ENCODE results near the gene CCNI2. TPM values are rescaled to one million over a fixed set of nuclear protein-coding genes. Genes with fewer than 3 reads are reported as not detected.

CCNI2 gene
- total RNA-seq, 3 donors from 2014 or later: 7.1 to 12.3 (median 12.0) TPM

GRCh38 chr5:132754111-132754510 lies 6.9 kb downstream of the CCNI2 start:
- TF ChIP-seq, protein P1, sequence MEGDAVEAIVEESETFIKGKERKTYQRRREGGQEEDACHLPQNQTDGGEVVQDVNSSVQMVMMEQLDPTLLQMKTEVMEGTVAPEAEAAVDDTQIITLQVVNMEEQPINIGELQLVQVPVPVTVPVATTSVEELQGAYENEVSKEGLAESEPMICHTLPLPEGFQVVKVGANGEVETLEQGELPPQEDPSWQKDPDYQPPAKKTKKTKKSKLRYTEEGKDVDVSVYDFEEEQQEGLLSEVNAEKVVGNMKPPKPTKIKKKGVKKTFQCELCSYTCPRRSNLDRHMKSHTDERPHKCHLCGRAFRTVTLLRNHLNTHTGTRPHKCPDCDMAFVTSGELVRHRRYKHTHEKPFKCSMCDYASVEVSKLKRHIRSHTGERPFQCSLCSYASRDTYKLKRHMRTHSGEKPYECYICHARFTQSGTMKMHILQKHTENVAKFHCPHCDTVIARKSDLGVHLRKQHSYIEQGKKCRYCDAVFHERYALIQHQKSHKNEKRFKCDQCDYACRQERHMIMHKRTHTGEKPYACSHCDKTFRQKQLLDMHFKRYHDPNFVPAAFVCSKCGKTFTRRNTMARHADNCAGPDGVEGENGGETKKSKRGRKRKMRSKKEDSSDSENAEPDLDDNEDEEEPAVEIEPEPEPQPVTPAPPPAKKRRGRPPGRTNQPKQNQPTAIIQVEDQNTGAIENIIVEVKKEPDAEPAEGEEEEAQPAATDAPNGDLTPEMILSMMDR (IDR thresholded peaks at IDR 0.05): no peak
- no peaks in the 10 kb centered on the region for H3K36me3 ChIP-seq (ENCODE audit: low read depth)
- H3K9me3 ChIP-seq: no peaks in the 10 kb centered on the region
- H3K4me3 ChIP-seq: no peak overlapping the region
- DNase-seq: no peak
- no peak for ATAC-seq
- intact Hi-C loops (cut with DNase I, micrococcal nuclease): no loop called here
- no peaks in the 10 kb centered on the region for H3K4me1 ChIP-seq (ENCODE audit: low read depth)

DNA sequence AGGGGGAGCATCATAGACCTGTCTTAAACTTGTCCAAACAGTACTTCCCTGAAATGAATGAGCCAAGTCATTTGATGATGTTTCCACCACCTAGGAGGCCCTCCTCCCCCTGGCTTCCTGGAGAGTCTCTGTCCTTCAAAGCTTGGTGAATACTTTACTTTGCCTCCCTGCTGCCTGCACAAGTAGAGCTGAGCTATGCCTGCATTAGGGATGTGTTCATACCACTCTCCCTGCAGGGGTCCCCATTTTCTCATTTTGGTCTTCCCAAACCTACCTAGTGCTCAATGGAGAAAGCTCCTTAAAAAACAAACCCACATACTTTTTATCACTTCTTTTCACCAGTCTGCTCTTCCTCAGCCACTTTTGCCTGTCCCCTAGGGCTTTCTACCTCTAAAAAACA lies 7.7 kb downstream of the CCNI2 start:
- no peaks in the 10 kb centered on the region for H3K9me3 ChIP-seq
- DNase-seq (no peak), ATAC-seq (no peak)

DNA sequence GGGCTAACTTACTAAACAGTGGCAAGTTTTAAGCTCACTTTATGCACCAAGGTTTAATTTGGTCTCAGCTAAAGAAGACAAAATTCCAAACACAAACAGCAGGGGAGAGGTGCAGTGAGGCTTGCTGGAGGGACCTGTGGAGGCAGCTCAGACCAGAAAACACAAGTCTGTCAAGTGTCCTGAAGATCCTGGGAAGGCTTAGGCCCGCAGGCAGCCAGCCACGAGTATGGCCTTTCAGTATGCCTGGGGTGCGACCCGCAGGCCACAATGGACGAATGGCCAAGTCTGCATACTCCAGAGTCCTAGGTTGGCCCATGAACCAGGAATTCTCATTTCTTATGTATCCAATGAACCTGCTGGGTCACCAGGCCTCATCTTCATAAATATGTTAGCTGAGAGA lies 9.3 kb downstream of the CCNI2 start:
- no peak for ATAC-seq
- intact Hi-C loops (cut with DNase I, micrococcal nuclease): no loop called here

More for the DNA sequence above, 7.7 kb downstream of the CCNI2 start:
- Histone ChIP-seq H3K36me3 (ENCODE audit: low read depth) (no peaks in the 10 kb centered on the region), H3K4me3 (no peak overlapping the region), H3K4me1 (ENCODE audit: low read depth) (no peaks in the 10 kb centered on the region)
- TF ChIP-seq, protein P1 (IDR thresholded peaks at IDR 0.05): no peak
- intact Hi-C loops (cut with DNase I, micrococcal nuclease): no loop called here

GRCh38 chr5:132758451-132758850 lies 11.2 kb downstream of the CCNI2 start:
- no peaks in the 10 kb centered on the region for H3K4me1 ChIP-seq (ENCODE audit: low read depth)
- H3K9me3 ChIP-seq: no peaks in the 10 kb centered on the region
- H3K4me3 ChIP-seq: no peak overlapping the region
- no peaks in the 10 kb centered on the region for H3K36me3 ChIP-seq (ENCODE audit: low read depth)
- ATAC-seq (peak; percentile 37), DNase-seq (peak in 1 of 3 donors; percentile 19)
- intact Hi-C loops (cut with DNase I, micrococcal nuclease): no loop called here
- TF ChIP-seq, protein P1 (IDR thresholded peaks at IDR 0.05): no peak

More for the DNA sequence above, 9.3 kb downstream of the CCNI2 start:
- Histone ChIP-seq H3K4me3 (no peak overlapping the region), H3K9me3 (no peaks in the 10 kb centered on the region), H3K36me3 (ENCODE audit: low read depth) (no peaks in the 10 kb centered on the region), H3K4me1 (ENCODE audit: low read depth) (no peaks in the 10 kb centered on the region)
- DNase-seq: no peak
- TF ChIP-seq, protein P1 (IDR thresholded peaks at IDR 0.05): no peak

- no peaks in the 10 kb centered on the region for H3K4me1 ChIP-seq (ENCODE audit: low read depth)
- TF ChIP-seq, protein P1 (IDR thresholded peaks at IDR 0.05): no peak
- no peak overlapping the region for H3K4me3 ChIP-seq
- intact Hi-C loops (cut with DNase I, micrococcal nuclease): no loop called here
- peak; percentile 28 for ATAC-seq
- no peaks in the 10 kb centered on the region for H3K36me3 ChIP-seq (ENCODE audit: low read depth)
- peak in 1 of 3 donors; percentile 21 for DNase-seq
- no peaks in the 10 kb centered on the region for H3K9me3 ChIP-seq
Observed at GRCh38 chr5:132759114-132760048, 12.2 kb downstream of the CCNI2 start.

Data from mucosa of descending colon (tissue), 3 donors.